ENCODE results near the gene CSNK1D. TPM values are rescaled to one million over a fixed set of nuclear protein-coding genes. Genes with fewer than 3 reads are reported as not detected.
"Not testable (repeated sequence)": the region's sequence is repeated elsewhere in the genome, so short reads cannot be mapped to it uniquely, and the experiment has no call there.

CSNK1D gene
- total RNA-seq, 1 experiment from 2014 or later, result 234 TPM

DNA sequence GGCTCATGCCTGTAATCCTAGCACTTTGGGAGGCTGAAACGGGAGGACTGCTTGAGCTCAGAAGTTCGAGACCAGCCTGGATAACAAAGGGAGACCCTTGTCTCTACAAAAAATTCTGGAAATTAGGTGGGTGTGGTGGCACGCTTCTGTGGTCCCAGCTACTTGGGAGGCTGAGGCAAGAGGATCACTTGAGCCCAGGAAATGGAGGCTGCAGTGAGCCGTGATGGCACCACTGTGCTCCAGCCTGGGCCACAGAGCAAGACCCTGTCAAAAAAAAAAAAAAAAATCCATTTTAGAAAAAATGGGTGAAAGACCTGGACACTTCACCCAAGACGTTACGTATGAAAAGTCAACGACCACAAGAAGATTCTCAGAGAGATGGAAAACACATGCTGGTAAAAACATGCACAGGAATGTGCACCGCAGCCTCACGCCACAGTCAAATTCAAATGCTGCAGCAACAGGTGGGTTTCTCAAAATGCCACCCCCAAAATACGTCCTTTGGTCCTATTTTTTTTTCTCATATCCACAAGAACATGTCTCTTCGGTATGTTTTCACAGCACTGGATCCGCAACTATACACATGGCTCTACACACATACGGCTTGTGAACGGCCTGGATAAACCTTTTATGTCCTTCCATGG lies 17.1 kb downstream of the CSNK1D start:
- BruUV-seq (replicated peaks), result TSS peak; percentile 14
- POLR2A ChIA-PET, result interaction anchor here (0.6 kb wide), 1 partner anchor 25 kb away, joined by 4 read pairs; no protein-coding TSS in a partner anchor
- intact Hi-C loops (cut with micrococcal nuclease; ENCODE audit: unreplicated experiment) (no loop called here), in situ Hi-C loops (cut with HindIII; ENCODE audit: low pct_unique_long_range_greater_than_20kb, low sequenced_read_pairs) (no loop called here)
- Histone ChIP-seq H3K4me3 (ENCODE audit: low read depth in 2 of 2, low read length in 2 of 2) (no peak overlapping the region), H3K27me3 (ENCODE audit: control insufficient read depth, insufficient read depth, low read length) (no peaks in the 10 kb centered on the region), H3K36me3 (ENCODE audit: control insufficient read depth, insufficient read depth, low read length) (peaks cover 42% of the 10 kb centered on the region), H3K27ac (ENCODE audit: low read length) (no peak overlapping the region), H3K9me3 (ENCODE audit: control insufficient read depth, insufficient read depth, low read depth, low read length) (no peaks in the 10 kb centered on the region), H3K4me1 (ENCODE audit: control insufficient read depth, insufficient read depth, low read length) (no peaks in the 10 kb centered on the region)
- ATAC-seq (no peak), DNase-seq (ENCODE audit: low read depth, low spot score) (no peak)
- CTCF ChIA-PET, result no interaction called here
- TF ChIP-seq POLR2AphosphoS5 (IDR thresholded peaks at IDR 0.05; ENCODE audit: low read depth, low read length) (peak; percentile 51; the same call in 1 of the 2 replicates), REST (IDR thresholded peaks at IDR 0.05; ENCODE audit: insufficient read depth in 1 of 2, low read depth in 2 of 2, low read length in 1 of 2) (no peak)

DNA sequence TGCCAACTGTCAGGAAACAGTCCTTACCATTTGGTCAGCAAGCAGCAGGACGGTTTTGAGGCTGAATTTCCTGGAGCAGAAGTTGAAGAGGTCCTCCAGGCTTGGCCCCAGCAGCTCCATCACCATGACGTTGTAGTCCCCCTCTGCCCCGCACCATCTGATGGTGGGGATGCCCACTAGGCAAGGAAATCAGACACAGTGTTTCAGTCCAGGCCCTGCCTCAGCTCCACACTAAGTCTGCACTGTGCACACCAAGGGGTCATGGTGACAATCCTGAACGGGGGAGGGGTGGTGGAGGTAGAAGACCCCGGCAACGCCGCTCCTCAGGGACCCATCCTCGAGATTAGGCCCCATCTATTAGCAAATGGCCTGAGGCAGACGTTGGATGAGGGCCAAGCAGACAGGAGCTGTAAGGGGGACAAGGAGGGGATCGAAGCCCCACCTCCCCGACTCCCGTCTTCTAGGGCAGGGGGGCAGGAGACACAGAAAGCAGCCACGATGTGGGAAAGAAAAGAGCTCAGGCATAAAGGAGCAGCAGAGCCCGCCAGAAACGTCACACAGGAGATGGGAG lies 18.0 kb downstream of the CSNK1D start:
- Histone ChIP-seq H3K9me3 (ENCODE audit: control insufficient read depth, insufficient read depth, low read depth, low read length) (no peaks in the 10 kb centered on the region), H3K4me1 (ENCODE audit: control insufficient read depth, insufficient read depth, low read length) (no peaks in the 10 kb centered on the region), H3K4me3 (ENCODE audit: low read depth in 2 of 2, low read length in 2 of 2) (no peak overlapping the region), H3K36me3 (ENCODE audit: control insufficient read depth, insufficient read depth, low read length) (peaks cover 46% of the 10 kb centered on the region), H3K27ac (ENCODE audit: low read length) (no peak overlapping the region), H3K27me3 (ENCODE audit: control insufficient read depth, insufficient read depth, low read length) (no peaks in the 10 kb centered on the region)
- no TSS peak for BruUV-seq (replicated peaks)
- TF ChIP-seq POLR2AphosphoS5 (IDR thresholded peaks at IDR 0.05; ENCODE audit: low read depth, low read length) (no peak; the same call in 1 of the 2 replicates), TCF7L2 (IDR thresholded peaks at IDR 0.05; ENCODE audit: low read depth, low read length) (no peak), REST (IDR thresholded peaks at IDR 0.05; ENCODE audit: insufficient read depth in 1 of 2, low read depth in 2 of 2, low read length in 1 of 2) (no peak), SIN3A (IDR thresholded peaks at IDR 0.05; ENCODE audit: borderline replicate concordance, insufficient read depth, low read depth, low read length) (no peak)
- TF ChIP-seq, protein P1, sequence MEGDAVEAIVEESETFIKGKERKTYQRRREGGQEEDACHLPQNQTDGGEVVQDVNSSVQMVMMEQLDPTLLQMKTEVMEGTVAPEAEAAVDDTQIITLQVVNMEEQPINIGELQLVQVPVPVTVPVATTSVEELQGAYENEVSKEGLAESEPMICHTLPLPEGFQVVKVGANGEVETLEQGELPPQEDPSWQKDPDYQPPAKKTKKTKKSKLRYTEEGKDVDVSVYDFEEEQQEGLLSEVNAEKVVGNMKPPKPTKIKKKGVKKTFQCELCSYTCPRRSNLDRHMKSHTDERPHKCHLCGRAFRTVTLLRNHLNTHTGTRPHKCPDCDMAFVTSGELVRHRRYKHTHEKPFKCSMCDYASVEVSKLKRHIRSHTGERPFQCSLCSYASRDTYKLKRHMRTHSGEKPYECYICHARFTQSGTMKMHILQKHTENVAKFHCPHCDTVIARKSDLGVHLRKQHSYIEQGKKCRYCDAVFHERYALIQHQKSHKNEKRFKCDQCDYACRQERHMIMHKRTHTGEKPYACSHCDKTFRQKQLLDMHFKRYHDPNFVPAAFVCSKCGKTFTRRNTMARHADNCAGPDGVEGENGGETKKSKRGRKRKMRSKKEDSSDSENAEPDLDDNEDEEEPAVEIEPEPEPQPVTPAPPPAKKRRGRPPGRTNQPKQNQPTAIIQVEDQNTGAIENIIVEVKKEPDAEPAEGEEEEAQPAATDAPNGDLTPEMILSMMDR (IDR thresholded peaks at IDR 0.05), result no peak
- POLR2A ChIA-PET, result interaction anchor here (0.6 kb wide), 2 partner anchors 25 to 130 kb away, joined by 4 to 6 read pairs; no protein-coding TSS in a partner anchor
- CTCF ChIA-PET, result no interaction called here
- intact Hi-C loops (cut with micrococcal nuclease; ENCODE audit: unreplicated experiment) (no loop called here), in situ Hi-C loops (cut with HindIII; ENCODE audit: low pct_unique_long_range_greater_than_20kb, low sequenced_read_pairs) (no loop called here)
- DNase-seq (ENCODE audit: low read depth, low spot score) (no peak), ATAC-seq (no peak)

GRCh38 chr17:82254746-82255145 lies 18.8 kb downstream of the CSNK1D start:
- in situ Hi-C loops (cut with HindIII; ENCODE audit: low pct_unique_long_range_greater_than_20kb, low sequenced_read_pairs); BruUV-seq (replicated peaks); intact Hi-C loops (cut with micrococcal nuclease; ENCODE audit: unreplicated experiment); H3K27ac ChIP-seq (ENCODE audit: low read length); DNase-seq (ENCODE audit: low read depth, low spot score); H3K9me3 ChIP-seq (ENCODE audit: control insufficient read depth, insufficient read depth, low read depth, low read length); H3K27me3 ChIP-seq (ENCODE audit: control insufficient read depth, insufficient read depth, low read length); H3K4me3 ChIP-seq (ENCODE audit: low read depth in 2 of 2, low read length in 2 of 2); H3K4me1 ChIP-seq (ENCODE audit: control insufficient read depth, insufficient read depth, low read length); ATAC-seq: not testable (repeated sequence)
- H3K36me3 ChIP-seq (ENCODE audit: control insufficient read depth, insufficient read depth, low read length), result peaks cover 46% of the 10 kb centered on the region
- POLR2A ChIA-PET, result interaction anchor here (0.6 kb wide), 1 partner anchor 130 kb away, joined by 6 read pairs; no protein-coding TSS in a partner anchor
- CTCF ChIA-PET, result interaction anchor here (0.7 kb wide), 1 partner anchor 26 kb away, joined by 7 read pairs; no protein-coding TSS in a partner anchor

DNA sequence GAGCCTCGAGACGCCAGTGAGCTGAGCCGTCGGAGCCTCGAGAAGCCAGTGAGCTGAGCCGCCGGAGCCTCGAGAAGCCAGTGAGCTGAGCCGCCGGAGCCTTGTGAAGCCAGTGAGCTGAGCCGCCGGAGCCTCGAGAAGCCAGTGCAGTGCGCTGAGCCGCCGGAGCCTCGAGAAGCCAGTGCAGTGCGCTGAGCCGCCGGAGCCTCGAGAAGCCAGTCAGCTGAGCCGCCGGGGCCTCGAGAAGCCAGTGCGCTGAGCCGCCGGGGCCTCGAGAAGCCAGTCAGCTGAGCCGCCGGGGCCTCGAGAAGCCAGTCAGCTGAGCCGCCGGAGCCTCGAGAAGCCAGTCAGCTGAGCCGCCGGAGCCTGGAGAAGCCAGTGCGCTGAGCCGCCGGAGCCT lies 19.4 kb downstream of the CSNK1D start:
- H3K4me3 ChIP-seq (ENCODE audit: low read depth in 2 of 2, low read length in 2 of 2); DNase-seq (ENCODE audit: low read depth, low spot score); in situ Hi-C loops (cut with HindIII; ENCODE audit: low pct_unique_long_range_greater_than_20kb, low sequenced_read_pairs); H3K27me3 ChIP-seq (ENCODE audit: control insufficient read depth, insufficient read depth, low read length); ATAC-seq; intact Hi-C loops (cut with micrococcal nuclease; ENCODE audit: unreplicated experiment); H3K27ac ChIP-seq (ENCODE audit: low read length); H3K9me3 ChIP-seq (ENCODE audit: control insufficient read depth, insufficient read depth, low read depth, low read length); BruUV-seq (replicated peaks); H3K4me1 ChIP-seq (ENCODE audit: control insufficient read depth, insufficient read depth, low read length): not testable (repeated sequence)
- ChIA-PET CTCF (interaction anchor here (0.7 kb wide), 1 partner anchor 27 kb away, joined by 7 read pairs; no protein-coding TSS in a partner anchor), POLR2A (interaction anchor here (0.6 kb wide), 1 partner anchor 13 kb away, joined by 4 read pairs; no protein-coding TSS in a partner anchor)
- peaks cover 43% of the 10 kb centered on the region for H3K36me3 ChIP-seq (ENCODE audit: control insufficient read depth, insufficient read depth, low read length)

Data from Panc1 (cell line).